Activated CD8-positive, alpha-beta memory T cell treated with anti-CD3 and anti-CD28 coated beads, Interleukin-2, amount 50 U/mL, for 48 hours (primary cell): Measurements from ENCODE around the gene CLPTM1.
"Not testable (repeated sequence)": the region's sequence is repeated elsewhere in the genome, so short reads cannot be mapped to it uniquely, and the experiment has no call there.

Source experiments
- DNase-seq: peaks from one replicate; pipeline ENCODE4 v3.0.0-alpha.2; 2020

CLPTM1 gene

DNA sequence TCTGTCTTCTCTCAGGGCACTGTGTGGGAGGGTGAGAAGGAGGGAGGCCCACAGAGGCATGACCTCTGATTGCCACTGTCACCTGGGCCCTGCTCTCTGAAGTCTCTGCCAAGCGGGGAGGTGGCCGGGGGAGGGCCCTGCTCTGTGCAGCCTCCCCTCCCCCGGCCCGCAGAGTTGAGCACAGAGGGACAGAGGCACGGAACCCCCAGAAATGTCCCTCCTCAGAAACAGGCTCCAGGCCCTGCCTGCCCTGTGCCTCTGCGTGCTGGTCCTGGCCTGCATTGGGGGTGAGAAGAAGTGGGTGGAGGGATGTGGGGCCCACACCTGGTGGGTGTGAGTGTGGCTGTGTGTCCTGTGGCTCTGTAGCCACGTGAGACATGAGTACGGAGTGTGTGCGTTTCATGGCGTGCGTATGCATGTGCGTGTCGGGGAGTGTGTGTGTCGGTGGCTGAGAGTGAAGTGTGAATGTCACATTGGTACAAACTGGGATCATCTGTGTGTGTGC, 13.1 kb upstream of the CLPTM1 start, which contains the start of gene APOC4:
APOC4 (plus strand) TSS at position 171 of the 505 bp plus-strand sequence; CDS start at position 212, 41 bp downstream.
- no peak for DNase-seq

DNA sequence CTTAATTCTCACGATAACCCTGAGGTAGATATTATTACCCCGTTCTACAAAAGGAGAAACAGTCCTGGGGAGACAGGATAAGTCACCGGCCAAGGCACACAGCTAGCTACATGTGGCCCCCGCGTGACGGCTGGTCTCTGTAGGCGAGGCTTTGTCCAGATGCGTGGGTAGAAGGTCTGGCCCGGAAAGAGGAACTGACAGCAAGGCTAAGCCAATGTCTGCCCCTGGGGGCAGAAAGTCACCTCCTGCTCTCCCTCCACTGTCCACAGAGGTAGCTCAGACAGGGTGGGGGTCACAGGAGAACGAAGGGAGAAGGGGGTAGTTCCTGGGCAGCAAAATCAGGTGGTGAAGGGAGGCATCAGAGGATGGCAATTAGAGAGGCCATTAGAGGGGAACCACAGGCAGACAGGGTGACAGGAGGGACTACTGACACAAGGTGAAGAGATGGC, 11.4 kb upstream of the CLPTM1 start:
- no peak for DNase-seq

DNA sequence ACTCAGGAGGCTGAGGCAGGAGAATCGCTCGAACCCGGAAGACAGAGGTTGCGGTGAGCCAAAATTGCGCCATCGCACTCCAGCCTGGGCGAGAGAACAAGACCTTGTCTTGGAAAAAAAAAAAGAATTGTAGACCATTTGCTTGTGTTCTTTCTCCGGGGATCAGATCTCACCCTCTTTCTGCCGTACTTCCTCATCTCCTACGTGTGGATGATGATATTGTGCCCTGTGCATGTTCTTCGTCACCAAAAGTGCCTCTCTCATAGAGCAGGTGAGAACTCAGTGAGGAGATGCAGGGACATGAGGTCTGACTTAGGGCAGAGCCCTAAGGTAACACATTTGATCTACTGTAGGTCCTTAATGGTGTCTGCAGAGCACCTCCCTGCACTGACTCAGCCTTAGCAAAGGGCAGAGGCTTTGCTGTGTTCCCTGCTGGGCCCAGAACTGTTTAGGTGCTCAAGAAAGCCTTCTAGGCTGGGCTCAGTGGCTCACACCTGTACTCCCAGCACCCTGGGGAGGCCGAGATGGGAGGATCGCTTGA, 8.1 kb upstream of the CLPTM1 start:
- DNase-seq: no peak

DNA sequence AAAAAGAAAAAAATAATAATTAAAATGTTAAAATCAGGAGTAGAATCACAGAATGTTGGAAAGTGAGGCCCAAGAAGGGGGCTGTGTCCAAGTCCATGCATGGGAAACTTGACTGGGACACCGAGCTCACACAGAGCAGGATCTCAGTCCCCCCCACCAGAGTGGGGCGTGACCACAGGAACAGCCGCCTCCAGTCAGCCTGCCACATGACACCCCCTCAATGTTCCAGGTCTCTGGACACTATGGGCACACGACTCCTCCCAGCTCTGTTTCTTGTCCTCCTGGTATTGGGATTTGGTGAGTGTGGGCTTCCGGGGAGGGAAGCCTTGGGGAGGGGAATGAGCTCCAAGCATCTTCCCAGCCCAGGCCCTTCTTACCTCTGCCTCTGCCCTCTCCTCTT, 6.9 kb upstream of the CLPTM1 start:
- no peak for DNase-seq

DNA sequence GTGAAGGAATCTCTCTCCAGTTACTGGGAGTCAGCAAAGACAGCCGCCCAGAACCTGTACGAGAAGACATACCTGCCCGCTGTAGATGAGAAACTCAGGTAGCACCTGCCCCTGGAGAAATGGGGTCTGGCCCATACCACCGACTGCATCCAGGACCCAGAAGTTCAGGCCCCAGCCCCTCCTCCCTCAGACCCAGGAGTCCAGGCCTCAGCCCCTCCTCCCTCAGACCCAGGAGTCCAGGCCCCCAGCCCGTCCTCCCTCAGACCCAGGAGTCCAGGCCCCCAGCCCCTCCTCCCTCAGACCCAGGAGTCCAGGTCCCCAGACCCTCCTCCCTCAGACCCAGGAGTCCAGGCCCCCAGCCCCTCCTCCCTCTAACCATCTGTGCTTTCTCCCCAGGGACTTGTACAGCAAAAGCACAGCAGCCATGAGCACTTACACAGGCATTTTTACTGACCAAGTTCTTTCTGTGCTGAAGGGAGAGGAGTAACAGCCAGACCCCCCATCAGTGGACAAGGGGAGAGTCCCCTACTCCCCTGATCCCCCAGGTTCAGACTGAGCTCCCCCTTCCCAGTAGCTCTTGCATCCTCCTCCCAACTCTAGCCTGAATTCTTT, 6.3 kb upstream of the CLPTM1 start:
- no peak for DNase-seq

DNA sequence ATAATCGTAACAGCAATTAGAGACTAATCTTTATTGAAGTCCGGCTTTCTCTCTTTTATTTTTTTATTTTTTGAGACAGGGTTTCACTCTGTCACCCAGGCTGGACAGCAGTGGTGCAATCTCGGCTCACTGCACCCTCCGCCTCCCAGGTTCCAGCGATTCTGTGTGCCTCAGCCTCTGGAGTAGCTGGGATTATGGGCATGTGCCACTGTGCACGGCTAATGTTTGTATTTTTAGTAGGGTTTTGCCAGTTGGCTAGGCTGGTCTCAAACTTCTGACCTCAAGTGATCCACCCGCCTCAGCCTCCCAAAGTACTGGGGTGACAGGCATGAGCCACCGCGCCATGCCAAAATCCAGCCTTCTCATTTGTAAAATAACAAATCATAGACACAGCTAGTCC, 5.6 kb upstream of the CLPTM1 start:
- no peak for DNase-seq

DNA sequence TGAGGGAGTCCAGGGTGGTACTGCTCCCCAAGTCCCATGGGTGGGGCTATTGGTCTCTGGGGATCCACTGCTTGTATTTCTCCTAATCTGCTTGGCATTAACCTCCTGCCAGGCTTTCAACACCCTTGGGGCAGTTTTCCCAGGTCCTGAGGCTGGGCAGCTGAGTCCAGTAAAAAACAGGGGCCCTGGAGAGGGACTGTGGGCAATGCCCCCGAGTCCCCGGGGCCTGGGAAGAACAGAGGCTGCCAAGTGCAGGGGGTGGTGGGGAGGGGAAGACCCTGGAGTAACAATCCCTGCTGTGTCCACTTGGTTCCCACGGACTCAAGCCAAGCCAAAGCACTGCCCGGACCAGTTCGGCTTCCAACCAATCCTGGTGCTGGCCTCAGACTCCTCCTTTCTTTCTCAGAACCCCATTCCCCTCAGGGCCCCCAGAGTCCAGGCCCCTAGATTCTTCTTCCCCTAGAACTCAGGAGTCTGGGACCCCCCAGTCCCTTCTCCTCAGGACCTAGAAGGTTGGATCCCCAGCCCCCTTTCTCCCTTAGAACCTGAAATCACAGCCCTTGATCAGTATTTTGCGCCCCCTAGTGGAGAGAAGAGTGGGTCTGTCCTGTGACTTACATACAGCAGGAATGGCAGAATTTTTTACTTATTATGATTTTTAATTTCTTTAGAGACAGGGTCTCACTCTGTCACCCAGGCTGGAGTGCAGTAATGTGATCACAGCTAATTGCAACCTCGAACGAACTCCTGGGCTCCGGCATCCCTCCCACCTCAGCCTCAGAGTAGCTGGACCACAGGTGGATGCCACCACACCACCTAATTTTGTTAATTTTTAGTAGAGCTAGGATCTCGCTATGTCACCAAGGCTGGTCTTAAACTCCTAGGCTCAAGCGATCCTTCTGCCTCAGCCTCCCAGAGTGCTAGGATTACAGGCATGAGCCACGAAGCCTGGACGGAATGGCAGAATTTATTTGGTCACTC, 3.7 kb upstream of the CLPTM1 start:
- peak; percentile 71 for DNase-seq

DNA sequence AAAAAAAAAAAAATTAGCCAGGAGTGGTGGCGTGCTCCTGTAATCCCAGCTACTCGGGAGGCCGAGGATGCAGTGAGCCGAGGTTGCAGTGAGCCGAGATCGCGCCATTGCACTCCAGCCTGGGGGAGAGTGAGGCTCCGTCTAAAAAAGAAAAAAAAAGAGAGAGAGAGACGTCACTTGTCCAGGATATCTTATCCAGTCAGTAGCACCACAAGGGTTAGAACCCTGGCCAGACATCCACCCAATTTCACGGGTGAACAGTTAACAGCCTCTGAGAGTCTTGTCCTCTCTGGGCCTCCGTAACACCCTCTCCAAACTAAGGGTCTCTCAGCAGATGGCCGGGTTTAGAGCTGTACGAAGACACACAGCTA, 917 bp upstream of the CLPTM1 start:
- no peak for DNase-seq

DNA sequence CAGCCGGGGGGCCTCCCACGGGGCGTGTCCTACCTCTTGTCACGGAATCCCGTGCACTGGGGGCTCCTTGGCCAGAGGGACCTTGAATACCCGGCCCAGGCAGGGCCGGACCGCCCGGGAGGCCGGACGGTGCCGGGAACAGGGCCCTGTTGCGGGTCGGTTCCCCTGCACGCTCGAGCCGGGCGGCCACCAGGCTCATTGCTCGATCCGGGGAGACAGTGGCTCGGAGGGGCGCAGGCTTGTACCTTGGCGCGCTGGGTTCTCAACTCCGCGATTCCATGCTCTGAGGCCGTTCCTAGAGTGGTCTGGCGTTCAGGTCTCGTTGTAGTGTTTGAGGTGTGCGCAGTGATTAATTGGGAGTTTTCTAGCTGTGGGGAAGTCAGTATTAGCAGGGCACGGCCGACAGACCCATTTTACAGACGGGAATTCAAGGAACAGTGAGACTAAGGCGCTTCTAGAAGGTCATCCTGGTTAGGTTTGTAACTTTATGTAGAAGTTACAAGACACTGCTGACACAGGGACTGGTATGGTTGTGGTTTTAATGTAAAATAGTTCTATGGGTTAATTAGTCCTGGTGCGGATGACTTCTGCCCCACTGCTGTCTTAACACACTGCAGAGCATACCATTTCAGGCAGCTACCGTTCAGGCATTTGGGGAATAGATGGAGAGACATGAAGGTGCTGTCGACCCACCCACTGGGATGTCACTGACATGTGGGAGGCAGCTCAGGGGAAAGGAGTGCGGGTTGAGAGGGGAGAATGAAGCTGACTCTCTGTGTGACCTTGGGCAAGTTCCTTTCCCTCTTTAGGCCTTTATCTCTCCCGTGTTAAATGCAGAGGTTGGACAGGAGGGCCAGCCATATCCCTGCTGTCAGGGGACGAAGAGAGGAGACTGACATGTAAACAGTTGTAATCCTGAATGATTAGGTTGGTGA, 592 bp downstream of the CLPTM1 start:
- DNase-seq: no peak

DNA sequence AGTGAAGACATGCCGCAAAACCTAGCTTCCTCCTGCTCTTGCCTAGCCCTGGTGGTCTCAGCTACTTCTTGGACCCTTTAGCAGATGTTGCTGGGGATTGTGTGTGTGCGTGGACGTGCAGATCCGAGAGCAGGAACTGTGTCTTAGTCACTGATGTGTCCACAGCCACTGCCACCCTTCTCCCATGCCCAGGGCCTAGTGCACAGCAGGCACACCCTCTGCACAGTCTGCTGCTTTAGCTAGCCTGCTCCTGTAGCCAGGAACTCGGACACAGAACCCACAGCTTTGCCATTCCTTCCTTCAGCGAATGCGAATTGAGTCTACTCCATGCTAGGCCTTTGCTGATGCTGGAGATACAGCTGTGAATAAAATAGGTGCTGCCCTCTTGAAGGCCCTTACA, 2.3 kb downstream of the CLPTM1 start:
- DNase-seq: no peak

DNA sequence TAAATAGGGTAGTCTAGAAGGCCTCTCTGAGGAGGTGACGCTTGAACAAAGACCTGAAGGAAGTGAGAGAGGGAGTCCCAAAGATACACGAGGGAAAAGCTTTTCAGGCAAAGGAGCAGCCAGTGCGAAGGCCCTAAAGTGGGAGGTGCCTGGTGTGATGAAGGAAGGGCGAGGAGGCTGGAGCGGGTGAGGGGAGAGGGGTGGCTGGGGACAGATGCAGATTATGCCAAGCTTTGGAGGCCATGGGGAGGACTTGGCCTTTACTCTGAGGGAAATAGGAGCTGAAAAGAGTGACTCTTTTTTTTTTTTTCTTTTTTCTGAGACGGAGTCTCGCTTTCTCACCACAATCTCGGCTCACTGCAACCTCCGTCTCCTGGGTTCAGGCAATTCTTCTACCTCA, 2.9 kb downstream of the CLPTM1 start:
- DNase-seq: no peak

DNA sequence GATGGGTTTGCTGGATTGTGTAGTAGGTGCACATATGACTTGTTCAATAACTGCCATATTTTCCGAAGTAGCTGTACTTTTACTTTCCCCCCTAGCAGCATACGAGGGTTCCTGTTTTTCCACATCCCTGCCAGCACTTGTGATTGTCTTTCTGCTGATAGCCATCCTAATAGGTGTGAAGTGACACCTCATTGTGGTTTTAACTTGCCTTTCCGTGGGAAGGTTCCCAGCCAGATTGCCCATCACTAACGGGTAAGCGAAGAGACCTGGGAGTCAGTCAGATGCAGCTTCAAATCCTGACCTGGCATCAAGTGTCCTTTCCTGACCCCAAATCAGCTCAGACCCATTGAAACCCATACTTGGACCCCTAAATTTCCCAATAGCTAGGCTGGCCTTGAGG, 4.5 kb downstream of the CLPTM1 start:
- no peak for DNase-seq

DNA sequence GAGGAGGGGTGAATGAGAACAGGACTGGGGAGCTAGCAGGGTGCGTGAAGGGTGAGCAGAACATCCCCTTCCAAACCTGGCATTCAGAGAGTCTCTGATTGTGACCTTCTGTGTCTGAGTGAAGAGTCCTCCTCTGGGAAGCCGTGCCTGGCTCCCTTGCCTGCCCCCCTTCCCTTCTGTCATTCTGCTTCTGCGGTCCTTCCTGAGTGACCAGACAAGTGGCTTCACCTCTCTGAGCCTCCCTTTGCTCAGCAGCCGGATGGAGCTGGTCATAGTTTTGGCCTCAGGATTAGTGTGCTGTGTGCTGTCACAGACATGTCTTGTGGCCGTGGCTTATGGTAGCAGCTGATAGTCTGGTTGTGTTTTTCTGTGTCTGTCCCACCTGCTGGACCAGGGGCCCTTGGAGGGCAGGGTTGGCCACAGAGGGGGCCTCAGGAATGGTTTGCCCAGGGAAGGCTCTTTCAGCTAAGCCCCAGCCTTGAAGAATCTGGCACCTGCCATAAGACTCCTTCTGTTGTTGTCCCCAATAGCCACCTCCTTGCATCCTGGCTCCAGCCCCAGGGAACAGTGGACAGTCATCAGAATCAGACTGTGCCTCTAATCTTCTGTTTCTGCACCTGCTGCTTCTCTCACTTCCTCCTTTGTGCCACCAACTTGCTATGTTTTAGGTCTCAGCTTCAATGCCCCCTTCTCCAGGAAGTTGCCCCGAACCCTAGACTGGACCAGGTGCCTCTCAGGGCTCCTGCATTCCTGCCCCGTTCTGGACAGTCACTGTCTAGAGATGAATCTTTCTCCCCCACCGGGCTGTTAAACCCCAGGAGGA, 5.9 kb downstream of the CLPTM1 start:
- no peak for DNase-seq

DNA sequence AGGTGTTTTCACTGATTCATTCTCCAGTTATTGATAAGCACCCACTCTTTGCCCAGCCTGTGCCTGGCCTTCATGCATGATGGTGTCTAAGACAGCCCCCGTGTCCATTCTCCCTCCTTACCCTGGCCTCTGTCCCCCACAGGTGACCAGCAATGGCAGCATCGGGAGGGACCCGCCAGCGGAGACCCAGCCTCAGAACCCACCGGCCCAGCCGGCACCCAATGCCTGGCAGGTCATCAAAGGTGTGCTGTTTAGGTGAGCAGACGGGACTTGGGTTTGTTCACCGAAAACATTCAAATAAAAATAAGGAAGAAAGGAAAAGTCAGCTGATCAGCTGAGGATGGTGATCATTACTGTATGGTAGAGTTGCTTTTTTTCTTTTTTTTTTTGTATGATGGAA, 6.6 kb downstream of the CLPTM1 start:
- no peak for DNase-seq

DNA sequence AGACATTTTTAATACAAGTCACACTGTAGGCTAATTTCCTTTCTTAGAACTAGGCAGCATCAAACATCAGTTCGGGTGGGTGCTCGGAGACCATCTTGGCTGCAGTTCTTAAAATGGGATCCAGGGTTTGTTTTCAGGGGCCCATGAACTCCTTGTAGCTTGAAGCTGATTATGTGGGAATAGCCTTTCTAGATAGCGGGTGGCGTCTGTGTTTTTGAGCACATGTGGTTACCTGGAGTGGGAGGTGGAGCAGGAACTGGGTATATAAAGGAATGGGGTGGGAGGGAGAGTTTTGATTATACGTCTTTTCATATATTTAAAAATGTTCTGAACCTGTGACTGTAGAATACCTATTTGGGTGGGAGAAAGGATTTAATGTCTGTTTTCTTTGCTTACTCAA, 12.9 kb downstream of the CLPTM1 start:
- DNase-seq: no peak

DNA sequence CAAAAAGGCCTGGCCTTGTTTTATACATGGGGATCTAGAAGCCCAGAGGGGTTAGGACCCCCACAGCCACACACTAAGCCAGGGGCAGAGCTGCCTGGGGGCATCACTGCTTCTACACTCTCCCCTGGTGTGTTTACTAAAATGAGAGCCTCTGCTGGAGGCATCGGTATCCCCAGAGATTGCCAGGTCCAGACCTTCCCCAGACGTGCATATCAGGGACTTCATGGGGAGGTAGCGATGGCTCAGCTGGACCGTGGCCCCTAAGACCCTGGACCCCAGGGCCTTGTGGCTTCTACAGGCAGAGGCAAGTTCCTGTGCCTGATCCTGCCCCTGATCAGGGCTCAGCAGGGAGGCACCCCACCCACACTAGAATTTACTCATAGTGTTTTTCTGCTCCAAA, 13.5 kb downstream of the CLPTM1 start:
- no peak for DNase-seq

DNA sequence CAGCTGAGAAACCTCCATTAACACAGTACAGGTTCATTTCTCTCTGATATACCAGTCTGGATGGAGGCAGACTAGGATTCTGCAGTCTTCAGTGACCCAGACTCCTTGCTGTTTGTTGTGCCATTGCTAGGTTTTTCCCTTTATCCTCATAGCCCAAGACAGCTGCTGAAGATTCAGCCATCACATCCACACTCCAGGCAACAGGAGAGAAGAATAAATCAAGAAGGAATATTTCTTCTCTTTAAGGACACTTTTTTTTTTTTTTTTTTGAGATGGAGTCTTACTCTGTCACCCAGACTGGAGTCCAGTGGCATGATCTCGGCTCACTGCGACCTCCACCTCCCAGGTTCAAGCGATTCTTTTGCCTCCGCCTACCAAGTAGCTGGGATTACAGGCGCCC, 14.3 kb downstream of the CLPTM1 start:
- no peak for DNase-seq

DNA sequence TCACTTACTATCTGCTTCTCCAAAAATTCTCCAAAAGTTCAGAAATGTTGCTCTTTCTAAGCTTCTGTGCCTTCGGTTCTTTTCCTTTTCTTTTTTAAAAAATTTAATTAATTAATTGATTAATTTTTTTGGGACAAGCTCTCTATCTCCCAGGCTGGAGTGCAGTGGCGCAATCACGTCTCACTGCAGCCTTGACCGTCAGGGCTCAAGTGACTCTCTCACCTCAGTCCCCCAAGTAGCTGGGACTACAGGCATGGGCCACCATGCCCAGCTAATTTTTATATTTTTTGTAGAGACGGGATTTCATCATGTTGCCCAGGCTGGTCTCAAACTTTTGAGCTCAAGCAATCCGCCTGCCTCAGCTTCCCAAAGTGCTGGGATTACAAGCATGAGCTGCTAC, 16.3 kb downstream of the CLPTM1 start:
- DNase-seq: not testable (repeated sequence)

DNA sequence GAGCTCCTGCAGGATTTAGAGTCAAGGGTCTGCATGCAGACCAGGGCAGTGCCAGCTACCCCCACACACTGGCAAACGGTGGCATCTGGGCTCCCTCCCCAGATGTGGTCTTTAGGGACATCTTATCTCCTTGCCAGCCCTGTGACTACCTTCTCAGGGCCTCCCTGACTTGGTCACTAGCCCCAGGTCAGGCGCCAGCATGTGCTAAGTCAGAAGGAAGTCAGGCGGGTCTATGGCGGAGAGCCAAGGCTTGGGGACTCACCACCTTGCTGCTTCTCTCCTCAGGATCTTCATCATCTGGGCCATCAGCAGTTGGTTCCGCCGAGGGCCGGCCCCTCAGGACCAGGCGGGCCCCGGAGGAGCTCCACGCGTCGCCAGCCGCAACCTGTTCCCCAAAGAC, 17.6 kb downstream of the CLPTM1 start:
- DNase-seq: no peak

DNA sequence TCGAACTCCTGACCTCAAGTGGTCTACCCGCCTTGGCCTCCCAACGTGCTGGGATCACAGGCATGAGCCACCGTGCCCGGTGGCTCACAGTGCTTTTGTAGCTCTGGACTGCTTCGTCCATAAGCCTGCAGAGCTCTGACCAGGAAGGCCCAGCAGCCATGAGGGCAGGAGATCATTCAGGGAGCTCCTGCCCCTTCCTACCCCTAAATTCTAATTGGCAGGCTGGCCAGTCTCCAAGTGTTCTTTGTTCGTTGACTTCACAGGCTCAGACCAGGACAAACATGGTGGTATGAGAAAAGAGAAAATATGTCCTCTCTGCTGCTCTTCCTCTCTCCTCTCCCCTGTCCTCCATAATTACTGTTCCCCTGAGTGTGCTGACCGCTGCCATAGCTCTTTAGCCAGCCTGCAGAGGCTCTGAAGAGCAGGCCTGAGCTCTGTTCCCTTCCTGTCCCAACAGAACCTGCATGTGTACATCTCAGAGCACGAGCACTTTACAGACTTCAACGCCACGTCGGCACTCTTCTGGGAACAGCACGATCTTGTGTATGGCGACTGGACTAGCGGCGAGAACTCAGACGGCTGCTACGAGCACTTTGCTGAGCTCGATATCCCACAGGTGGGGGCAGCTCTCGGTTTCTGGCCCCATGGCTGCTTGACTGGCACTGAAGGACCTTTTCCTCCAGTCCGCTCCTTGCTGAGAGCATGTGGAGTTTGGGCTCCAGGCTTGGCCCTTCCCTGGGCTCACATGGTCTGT, 19.0 kb downstream of the CLPTM1 start:
- no peak for DNase-seq

DNA sequence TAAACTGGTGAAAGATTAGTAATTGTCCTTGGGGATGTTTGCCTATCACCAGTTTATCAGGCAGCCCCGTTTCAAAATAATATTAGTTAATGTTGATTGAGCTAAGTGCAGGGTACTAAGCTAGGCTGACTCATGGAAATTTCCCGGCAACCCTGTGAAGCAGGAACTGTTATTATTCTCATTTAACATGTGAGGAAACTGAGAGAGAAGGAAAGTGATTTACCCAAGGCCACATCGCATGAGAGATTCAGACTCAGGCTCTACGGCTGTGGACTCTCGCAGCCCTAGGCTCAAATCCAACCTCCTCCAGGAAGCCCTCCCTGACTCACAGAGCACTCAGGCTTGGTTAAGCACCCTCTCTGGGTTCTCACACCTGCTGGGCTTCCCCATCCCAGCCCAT, 19.7 kb downstream of the CLPTM1 start:
- no peak for DNase-seq
